DLD1 (cell line): ENCODE data around the gene PHF21A.
"Not testable (repeated sequence)": the region's sequence is repeated elsewhere in the genome, so short reads cannot be mapped to it uniquely, and the experiment has no call there.

Experiments used
- in situ Hi-C: cut with HindIII; loops from 2 replicates; pipeline ENCODE4 v1.10.0; 2017; ENCODE audit warnings: low sequenced_read_pairs

Gene PHF21A

DNA sequence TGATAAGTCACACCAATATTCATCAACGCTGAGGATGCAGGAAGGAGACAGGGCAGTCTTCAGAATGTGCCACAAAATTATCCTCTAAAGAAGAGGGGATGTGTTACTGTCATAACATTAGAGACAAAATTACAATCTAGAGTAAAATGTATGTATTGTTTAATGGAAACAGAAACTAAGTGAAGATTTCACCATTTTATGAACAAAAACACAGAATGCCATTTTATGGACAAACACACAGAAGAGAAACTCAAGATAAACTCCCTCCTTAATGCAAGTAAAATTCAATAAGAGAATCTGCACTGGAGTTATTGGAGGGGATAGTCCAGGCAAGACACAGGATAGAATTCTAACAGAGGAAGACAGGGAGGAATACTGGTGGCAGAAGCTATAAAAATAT, 136.0 kb downstream of the PHF21A start:
- in situ Hi-C loops: no loop called here

DNA sequence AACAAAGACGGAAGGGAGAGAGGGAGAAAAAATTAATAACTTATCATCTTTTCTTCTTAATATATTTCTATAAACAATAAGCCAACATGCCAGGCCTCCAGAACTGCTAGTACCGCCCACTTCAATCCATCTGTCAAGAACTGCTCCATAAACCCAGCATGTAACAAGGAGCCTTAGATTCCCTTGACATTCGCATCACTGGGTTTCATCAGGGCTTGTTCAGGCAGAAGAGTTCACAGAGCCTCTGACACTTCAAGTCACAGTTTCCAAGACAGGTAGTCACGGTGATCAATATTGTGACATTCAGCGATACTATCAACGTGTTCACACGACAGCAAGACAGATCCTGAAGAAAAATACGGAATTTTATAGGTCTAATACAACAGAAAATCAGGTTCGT, 137.1 kb downstream of the PHF21A start:
- in situ Hi-C loops: no loop called here

DNA sequence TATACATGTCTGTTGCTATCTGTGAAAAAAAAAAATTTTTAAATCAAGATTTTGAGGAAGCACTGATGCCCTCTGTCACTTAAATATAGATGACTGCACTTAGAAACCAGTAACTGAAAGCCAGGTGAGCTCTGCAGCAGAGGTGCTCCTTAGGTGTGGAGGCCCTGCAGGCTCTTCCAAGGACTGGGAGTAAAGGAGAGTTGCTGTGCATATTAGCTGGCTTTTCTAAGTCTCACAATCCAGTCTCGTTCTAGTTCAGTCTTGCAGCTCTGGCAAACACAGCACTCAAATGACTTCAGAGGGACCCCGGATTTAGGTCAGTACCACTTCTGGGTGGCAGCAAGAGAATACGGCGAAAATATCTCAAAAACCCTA, 137.8 kb downstream of the PHF21A start:
- in situ Hi-C loops: no loop called here

DNA sequence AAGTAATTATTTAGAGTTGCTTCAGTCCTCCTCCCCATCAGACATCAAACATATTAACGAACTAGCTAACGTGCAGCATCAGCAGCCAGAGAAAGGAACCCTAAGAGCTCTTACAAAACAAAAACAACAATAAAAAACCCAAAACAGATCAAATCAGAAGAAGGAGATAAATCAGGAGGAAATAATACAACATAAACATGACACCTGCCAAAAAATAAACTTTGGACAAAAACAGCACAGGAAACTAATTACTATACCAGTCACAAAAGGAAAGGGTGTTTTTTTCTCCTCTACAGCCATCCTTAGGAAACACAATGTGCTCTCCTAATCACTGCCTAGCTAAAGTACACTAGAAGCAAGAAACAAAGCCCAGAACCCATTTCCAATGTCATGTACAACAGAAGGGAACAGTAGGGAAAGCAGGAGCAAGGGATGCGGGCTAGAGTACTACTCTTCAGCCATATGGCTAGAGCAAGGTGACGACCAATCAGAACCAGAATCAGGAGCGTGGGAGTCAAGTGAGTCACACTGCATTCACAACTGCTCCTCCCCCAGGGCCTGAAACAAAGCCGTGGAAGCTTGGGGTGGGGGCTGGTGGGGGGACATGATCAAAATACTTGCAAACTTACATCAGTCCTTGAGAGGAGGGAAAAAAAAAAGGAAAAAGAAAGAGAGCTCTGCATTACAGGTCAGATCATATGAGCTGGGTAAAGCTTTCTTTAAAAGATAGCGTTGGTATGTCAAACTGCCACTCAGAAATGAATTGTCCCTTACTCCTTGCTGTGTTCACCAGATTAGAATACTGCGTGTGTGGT, 138.4 kb downstream of the PHF21A start:
- in situ Hi-C loops: no loop called here

DNA sequence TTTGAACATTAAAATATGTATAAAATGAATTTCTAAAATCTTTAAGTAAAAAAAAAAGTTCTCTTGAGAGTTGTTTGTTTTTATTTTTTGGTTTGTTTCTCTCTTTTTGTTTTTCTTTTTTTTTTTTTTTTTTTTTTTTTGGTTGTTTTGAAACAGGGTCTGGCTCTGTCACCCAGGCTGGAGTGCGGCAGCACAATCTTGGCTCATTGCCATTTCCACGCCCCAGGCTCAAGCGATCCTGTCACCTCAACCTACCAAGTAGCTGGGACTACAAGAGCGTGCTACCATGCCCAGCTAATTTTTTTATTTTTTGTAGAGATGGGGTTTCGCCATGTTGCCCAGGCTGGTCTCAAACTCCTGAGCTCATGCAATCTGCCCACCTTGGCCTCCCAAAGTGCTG, 139.4 kb downstream of the PHF21A start:
- in situ Hi-C loops: not testable (repeated sequence)

DNA sequence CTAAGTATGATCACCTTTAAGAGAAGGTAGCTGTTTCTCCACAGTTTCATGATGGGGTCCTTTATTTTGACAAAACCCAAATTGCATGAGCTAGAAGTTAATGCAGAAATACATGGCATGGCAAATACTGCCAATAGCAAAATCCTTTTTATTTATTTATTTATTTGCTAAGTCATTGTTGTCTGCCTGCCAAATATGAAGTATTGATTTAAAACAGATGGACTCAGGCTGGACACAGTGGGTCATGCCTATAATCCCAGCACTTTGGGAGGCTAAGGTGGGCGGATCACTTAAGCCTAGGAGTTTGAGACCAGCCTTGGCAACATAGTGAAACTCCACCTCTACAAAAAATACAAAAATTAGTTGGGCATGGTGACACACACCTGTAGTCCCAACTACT, 146.4 kb downstream of the PHF21A start:
- in situ Hi-C loops: no loop called here

DNA sequence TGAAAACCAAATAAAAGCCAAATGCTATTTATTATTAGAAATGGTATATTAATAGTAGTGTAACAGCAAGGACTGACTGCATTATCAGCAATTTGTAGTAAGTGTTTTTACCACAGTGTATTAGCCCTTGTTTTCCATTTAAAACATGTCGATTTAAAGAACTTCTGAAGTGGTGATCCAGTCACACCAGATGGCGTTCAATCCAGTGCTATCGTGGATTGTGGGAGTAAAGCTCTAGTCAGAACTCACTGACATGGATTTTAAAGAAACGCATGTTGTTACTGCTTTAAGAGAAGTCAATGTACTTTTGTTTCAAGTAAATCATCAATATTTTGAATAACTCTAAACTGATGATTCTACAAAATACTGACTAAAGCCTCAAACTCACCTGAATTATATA, 147.7 kb downstream of the PHF21A start:
- in situ Hi-C loops: no loop called here

DNA sequence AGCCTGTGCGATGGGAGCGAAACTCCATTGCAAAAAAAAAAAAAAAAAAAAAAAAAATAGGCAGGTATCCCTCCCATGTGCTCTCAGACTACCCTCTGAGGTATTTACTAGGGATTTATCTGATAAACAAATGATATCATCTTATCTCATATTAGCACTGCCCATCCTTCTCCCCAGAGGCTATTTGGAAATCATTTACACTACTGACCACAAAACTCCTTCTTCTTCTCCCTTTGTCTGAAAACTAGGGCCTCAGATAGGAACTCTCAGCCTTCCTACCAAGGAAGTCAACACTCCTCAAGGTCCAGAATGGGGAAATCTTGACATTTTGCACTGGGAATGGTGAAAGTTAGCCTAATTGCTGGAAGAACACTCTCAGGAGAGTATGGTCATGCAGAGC, 152.4 kb downstream of the PHF21A start:
- in situ Hi-C loops: no loop called here

DNA sequence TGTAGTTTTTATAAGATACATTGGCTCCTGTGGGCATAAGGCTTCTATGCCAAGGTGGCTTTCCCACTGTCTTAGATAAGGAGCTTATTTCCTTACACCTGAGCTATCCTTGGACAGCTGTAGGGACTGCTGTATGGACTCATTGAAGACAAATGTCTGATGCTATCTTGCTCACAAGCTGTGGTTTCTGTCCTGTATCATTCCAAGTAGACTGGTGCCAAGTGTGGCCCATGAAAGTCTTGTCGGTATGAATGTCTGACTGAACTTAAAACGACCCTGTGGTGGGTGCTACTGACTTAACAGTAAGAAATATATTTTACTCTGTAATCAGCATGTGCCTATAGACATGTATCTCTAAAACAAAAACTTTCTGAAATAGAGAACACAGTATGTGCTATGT, 153.7 kb downstream of the PHF21A start:
- in situ Hi-C loops: no loop called here

DNA sequence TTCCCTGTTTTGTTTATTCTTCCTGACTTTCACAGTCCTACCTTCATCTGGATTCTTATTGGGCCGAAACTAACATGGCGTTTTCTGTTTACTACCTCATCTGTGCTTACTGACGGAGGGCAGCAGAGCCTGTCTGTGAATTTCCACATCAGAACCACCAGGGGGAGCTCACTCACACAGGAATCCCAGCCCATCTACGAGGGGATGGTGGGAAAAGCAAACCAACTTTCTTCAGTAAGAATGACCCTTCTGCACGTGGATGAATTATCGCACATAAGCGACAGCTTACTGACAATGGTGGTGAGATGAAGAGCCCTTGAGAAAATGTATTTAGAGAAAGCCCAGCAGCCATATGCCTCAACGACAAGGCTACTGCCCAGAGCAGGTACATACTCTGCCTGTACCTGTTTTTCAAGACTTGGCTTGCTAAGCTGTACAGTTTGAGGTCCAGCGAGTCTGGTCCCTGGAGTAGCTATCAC, 156.3 kb downstream of the PHF21A start:
- in situ Hi-C loops: no loop called here

DNA sequence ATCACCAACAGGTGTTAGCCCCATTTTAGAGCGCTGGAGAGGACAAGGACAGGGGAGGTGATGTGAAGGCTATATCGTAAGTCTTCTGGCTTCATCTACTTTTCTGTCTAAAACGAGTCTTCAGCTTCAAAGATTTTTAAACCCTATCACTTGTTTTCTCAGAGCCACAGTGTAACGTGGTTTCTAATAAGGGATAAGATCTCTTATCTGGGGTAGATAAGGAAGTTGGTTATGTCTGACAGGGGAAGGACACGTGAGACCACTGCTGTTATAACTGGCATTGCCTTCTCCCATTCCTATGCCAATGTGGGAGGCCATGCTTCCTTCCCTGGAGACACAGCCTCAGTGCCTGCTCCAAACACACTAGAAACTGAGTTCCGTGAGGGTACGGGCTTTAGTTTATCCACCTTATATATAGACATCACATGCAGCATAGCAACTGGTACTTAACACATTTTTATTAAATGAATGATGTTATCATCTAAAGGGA, 159.5 kb downstream of the PHF21A start:
- in situ Hi-C loops: no loop called here

DNA sequence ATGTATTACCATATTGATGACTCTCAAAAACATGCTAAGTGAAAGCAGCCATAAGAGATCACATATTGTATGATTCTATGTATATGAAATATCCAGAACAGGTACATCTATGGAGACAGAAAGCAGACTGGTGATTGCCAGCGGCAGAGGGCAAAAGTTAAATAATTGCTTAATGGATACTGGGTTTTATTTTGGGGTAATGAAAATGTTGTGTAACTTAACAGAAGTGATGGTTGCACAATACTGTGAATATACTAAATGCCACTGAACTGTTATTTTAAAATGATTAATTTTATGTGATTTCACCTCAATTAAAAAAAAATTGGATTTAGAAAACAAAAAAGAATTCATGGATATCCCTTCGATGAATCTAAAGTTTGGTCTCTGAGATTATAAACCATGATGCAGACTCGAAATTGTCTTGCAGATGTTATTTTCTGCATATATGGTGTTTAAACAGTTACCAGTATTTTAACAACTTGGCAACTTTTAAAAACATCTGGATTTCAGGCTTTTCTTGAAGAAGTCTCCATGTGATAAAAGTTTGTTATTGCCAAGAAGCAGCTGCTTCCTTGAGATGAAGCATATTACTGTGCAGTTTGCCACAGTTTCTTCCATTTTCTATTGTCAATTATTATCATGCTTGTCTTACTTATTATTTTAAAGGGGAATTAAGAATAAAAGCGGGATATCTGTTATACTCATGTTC, 160.7 kb downstream of the PHF21A start:
- in situ Hi-C loops: no loop called here

DNA sequence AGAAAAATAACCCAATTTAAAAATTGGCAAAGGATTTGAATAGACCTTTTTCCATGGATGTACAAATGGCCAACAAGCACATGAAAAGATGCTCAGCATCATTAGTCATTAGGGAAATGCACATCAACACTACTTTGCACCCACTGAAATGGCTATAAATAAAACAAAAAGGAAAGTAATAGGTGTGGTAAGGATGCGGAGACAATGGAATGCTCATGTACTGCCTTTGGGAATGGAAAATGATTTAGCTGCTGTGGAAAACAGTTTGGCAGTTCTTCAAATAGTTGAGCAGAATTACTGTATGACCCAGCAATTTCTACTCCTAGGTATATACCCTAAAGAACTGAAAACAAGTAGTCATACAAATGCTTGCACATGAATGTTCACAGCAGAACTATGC, 161.4 kb downstream of the PHF21A start:
- in situ Hi-C loops: no loop called here

DNA sequence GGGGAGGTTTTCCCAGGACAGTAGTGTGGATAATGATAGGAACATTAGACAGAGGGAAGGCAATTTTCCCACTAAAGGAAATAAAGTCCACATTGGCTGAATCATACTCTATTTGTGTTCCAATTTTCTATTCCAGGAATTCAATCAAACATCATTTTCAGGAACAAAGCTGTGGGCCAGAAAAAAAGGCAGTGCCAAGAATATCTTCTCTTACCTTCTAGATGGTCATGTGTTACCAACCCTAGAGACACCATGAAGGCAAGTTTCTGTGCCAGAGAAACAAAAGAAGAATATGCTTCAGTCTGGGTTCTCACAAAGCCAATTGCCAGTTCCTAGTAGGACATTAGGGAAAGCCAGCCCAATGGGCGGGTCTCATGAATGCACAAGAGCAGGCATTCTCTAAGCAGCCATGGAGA, 171.3 kb downstream of the PHF21A start:
- in situ Hi-C loops: no loop called here

DNA sequence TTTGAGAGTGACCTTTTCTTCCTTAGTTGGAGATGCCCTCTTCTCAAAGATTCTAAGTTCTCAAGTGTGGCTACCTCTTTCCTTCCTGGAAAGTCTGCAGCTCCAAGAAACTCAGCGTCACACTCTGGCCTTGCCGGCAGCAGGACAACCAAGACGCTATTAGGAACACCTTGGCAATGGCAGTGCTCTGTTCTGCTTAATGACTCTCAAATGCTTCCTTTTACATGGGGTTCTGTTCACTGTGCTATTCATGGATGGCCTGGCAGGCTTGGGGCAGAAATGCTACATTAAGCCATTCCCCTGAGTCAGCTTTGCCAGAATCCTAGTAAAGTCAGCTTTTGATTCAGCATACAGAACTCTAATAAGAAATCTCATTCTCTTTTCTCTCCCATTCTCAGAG, 172.9 kb downstream of the PHF21A start:
- in situ Hi-C loops: no loop called here

DNA sequence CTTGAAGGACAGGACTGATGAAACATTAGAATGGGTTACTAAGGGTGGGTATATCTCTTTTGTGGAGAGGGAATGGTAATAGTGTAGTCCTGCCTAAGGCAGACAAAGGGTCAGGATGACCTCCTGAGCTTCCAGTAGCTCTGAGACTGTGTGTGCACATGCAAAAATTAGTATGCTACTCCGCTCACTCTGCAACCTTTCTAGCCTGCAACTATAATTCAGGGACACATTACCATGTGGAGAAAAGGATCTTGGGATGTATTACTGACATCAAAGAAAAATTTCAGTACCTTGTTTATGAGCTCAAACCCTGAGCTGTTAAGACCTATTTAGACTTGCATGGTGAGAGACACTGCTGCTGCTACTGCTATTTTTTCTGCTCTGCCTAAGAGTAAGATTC, 173.4 kb downstream of the PHF21A start:
- in situ Hi-C loops: no loop called here

DNA sequence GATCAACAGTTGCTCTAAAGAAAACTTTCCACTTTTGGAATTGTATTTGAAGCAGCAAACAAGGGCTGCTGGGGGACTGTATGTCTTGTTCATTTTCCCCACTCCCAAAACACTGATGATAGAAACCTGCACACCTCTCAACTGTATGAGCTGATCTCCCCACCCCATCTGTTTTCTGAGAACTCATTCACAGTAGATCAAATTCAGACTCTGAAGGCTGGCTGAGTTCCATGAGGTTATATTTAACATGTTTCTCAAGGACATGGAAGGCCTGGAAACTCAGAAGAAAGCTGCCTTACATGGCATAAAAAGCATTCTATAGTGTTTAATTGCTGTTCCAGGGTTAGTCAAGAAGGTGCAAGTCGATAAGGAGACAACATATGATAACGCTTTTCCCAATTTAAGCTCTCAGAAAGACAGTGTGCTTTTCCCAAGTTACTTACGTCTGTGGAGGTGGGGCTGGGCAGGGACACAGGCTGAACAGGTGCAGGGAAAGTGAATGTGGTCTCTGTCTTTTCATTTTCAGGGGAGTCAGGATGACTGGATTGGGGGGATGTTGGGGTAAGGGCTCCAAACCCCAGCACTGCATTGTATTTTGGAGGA, 175.8 kb downstream of the PHF21A start:
- in situ Hi-C loops: no loop called here

DNA sequence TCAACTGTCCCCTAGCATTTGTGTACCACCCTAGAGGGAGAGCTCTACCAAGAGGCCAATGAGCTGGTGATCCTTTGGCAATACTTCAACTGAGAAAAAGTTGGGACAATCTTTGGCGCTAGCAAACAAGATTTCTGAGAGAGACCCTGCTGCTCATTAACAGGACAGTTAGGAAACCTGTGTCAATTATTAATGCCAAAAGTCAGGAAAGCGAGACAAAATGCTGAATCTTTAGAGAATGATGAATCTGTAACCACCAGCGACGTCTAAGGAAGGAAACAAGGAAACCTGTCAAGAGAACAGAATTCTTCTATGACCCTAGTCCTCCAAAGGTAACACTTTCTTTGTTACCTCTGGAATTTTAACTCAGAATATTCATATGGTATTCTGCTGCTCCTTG, 178.9 kb downstream of the PHF21A start:
- in situ Hi-C loops: no loop called here

DNA sequence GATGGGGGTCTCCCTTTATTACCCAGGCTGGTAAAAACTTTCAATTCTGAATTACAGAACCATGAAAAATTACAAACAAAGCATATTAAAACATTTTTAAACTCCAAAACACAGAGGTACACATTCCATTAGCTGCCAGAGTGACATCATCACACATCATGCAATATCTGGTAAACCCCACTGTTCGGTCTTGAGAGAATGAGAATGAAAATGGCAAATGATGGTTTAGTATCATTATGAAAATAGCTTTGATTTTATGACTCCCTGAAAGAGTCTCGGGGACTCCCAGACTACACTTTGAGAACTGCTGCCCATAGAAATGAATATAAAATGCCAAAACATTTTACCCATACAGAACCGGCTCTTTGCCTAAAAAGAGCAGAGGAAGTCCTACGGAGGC, 180.0 kb downstream of the PHF21A start:
- in situ Hi-C loops: no loop called here

DNA sequence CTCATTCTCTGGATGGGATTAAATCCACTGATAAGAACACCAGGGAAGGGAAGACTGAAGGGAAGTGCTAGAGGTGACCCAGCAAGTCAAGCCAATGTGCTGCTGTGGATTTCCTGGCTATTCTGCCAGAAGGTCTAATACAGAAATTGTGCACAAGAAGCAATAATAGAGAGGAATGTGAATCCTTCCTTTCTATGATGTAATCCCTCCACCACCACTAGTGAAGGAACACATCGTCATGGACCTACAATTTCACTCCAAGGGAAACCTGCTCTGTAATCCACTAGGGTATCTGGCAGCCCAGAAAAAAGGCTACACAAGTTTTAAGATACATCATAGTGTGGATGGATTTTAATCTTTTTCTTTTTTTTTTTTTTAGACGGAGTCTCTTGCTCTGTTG, 181.4 kb downstream of the PHF21A start:
- in situ Hi-C loops: no loop called here

DNA sequence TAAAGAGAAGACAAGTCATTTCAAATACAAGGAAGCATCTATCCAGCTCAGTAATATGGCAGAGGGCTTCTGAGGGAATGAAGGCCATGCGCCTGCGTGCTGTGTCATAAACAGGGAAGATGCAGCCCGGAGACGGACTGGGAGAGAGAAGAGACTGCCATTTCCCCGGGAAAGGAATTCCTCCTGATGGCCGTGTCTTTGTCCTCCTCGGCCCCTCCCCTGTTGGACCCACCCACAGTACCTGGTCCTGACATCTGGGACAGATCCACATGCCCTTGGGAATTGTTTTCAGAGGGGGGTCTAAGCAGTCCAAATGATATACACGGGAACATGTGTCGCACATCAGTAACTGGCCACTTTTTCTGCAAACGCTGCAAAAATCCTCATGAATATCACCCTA, 183.3 kb downstream of the PHF21A start:
- in situ Hi-C loops: no loop called here

DNA sequence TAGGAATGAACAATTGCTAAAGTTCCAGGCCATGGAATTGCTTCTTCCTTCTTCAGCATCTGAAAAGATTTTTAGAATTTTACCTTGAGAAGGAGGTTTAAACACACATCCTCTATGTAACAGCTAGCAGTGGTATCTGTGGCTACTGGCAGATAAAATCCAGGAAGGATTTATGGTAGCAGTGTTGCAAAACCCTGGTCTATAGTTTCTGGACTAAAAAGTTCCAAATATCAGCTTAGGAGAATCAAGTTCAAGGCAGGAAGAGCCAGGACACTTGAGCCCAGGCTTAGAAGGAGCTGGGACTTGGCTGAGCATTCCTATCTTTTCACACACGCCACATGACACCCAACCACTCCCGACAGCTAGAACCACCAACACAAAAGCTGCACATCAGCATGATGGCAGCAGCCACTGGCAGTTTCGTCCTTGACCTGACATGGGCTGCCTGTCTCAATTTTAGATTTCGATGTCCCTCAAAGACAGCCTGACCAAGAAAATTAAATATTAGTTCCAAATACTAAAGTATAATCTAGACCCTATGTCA, 184.7 kb downstream of the PHF21A start:
- in situ Hi-C loops: no loop called here
